ENCODE results near the gene P2RX5. TPM values are rescaled to one million over a fixed set of nuclear protein-coding genes. Genes with fewer than 3 reads are reported as not detected.
"Not testable (repeated sequence)": the region's sequence is repeated elsewhere in the genome, so short reads cannot be mapped to it uniquely, and the experiment has no call there.

Gene P2RX5
- total RNA-seq, 1 experiment from 2014 or later = 11.6 TPM

DNA sequence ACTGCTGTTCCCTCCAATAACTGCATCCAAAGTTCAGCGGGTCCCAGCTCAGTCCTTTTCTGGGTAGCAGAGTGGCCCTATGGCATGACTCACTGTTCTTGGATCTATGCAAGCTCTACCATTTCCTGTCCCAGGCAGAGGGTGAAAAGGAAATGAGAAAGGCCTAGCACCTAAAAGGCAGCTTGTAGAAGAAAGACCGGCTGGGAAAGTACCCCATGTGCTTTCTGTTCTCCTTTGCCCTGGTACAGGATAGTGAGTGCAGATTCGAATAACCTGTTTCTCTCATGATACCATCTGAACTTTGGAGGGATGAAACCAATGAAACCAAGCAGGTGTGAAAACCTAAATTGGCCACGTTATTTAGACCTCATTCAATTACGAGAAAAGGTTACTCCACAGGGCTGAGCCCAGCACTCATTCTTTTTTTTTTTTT, 15.0 kb upstream of the P2RX5 start:
- intact Hi-C loops (cut with micrococcal nuclease; ENCODE audit: unreplicated experiment) = no loop called here
- Mint-ChIP-seq H3K36me3 (ENCODE audit: insufficient read depth, unreplicated experiment) (peaks cover 4% of the 10 kb centered on the region), H3K4me1 (ENCODE audit: low read depth, unreplicated experiment) (no peaks in the 10 kb centered on the region), H3K9me3 (ENCODE audit: low read depth, unreplicated experiment) (no peaks in the 10 kb centered on the region), H3K4me3 (ENCODE audit: low read depth, unreplicated experiment) (no peak overlapping the region), H3K27ac (ENCODE audit: unreplicated experiment) (no peak overlapping the region), H3K27me3 (ENCODE audit: unreplicated experiment) (no peaks in the 10 kb centered on the region)
- no peak for DNase-seq
- no TSS peak for BruUV-seq (replicated peaks)
- no peak for TF ChIP-seq CTCF (IDR thresholded peaks at IDR 0.05; ENCODE audit: unreplicated experiment)
- CTCF ChIA-PET = interaction anchor here (0.7 kb wide), 1 partner anchor 8 kb away, joined by 3 read pairs; no protein-coding TSS in a partner anchor

DNA sequence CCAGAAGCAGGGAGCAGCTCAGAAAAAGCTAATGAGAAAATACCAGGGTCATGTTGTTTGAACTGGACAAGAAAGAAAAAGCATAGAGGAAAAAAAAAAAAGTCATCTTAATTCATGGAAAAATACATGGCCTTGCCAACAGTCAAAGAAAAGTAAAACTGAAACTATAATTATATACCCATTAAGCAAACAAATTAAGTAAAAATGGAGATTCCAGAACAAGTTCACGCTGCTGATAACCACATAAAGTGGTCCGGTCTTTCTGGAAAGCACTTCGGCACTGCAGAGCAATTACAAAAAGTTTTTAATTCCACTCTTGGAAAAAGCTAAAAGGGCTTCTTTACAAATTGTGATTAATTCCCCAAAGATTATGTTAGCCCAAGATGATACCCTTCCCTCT, 12.4 kb upstream of the P2RX5 start:
- TF ChIP-seq CTCF (IDR thresholded peaks at IDR 0.05; ENCODE audit: unreplicated experiment) = no peak
- Mint-ChIP-seq H3K4me1 (ENCODE audit: low read depth, unreplicated experiment) (no peaks in the 10 kb centered on the region), H3K27me3 (ENCODE audit: unreplicated experiment) (no peaks in the 10 kb centered on the region), H3K4me3 (ENCODE audit: low read depth, unreplicated experiment) (no peak overlapping the region), H3K36me3 (ENCODE audit: insufficient read depth, unreplicated experiment) (peaks cover 4% of the 10 kb centered on the region), H3K27ac (ENCODE audit: unreplicated experiment) (no peak overlapping the region), H3K9me3 (ENCODE audit: low read depth, unreplicated experiment) (no peaks in the 10 kb centered on the region)
- intact Hi-C loops (cut with micrococcal nuclease; ENCODE audit: unreplicated experiment) = no loop called here
- DNase-seq = no peak
- BruUV-seq (replicated peaks) = no TSS peak
- CTCF ChIA-PET = interaction anchor here (0.6 kb wide), 1 partner anchor 416 kb away, joined by 5 read pairs; no protein-coding TSS in a partner anchor

DNA sequence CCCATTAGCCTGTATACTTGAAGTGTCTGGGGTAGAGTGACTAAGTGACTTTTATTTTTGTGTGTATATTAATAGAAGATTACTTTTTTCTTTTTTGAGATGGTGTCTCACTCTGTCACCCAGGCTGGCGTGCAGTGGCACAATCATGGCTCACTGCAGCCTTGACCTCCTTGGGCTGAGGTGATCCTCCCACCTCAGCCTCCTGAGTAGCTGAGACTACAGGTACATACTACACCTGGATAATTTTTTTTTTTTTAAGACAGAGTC, 9.7 kb upstream of the P2RX5 start:
- CTCF ChIA-PET; H3K27me3 Mint-ChIP-seq (ENCODE audit: unreplicated experiment); H3K4me3 Mint-ChIP-seq (ENCODE audit: low read depth, unreplicated experiment); intact Hi-C loops (cut with micrococcal nuclease; ENCODE audit: unreplicated experiment); H3K9me3 Mint-ChIP-seq (ENCODE audit: low read depth, unreplicated experiment); DNase-seq; BruUV-seq (replicated peaks); H3K27ac Mint-ChIP-seq (ENCODE audit: unreplicated experiment); H3K36me3 Mint-ChIP-seq (ENCODE audit: insufficient read depth, unreplicated experiment); H3K4me1 Mint-ChIP-seq (ENCODE audit: low read depth, unreplicated experiment): not testable (repeated sequence)

GRCh38 chr17:3704931-3705717, 9.2 kb upstream of the P2RX5 start:
- CTCF ChIA-PET = no interaction called here
- intact Hi-C loops (cut with micrococcal nuclease; ENCODE audit: unreplicated experiment) = no loop called here
- H3K4me3 Mint-ChIP-seq (ENCODE audit: low read depth, unreplicated experiment) = no peak overlapping the region
- no peak overlapping the region for H3K27ac Mint-ChIP-seq (ENCODE audit: unreplicated experiment)
- TF ChIP-seq CTCF (IDR thresholded peaks at IDR 0.05; ENCODE audit: unreplicated experiment) = no peak
- no TSS peak for BruUV-seq (replicated peaks)
- no peaks in the 10 kb centered on the region for H3K9me3 Mint-ChIP-seq (ENCODE audit: low read depth, unreplicated experiment)
- H3K36me3 Mint-ChIP-seq (ENCODE audit: insufficient read depth, unreplicated experiment) = no peaks in the 10 kb centered on the region
- DNase-seq = no peak
- H3K27me3 Mint-ChIP-seq (ENCODE audit: unreplicated experiment) = no peaks in the 10 kb centered on the region
- H3K4me1 Mint-ChIP-seq (ENCODE audit: low read depth, unreplicated experiment) = no peaks in the 10 kb centered on the region

DNA sequence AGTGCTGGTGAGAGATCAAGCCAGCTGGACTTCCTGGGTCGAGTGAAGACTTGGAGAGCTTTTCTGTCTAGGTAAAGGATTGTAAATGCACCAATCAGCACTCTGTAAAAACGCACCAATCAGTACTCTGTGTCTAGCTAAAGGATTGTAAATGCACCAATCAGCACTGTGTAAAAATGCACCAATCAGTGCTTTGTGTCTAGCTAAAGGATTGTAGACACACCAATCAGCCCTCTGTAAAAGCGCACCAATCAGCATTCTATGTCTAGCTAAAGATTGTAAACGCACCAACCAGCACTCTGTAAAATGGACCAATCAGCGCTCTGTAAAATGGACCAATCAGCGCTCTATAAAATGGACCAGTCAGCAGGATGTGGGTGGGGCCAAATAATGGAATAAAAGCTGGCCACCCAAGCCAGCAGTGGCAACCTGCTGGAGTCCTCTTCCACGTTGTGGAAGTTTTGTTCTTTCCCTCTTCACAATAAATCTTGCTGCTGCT, 6.1 kb upstream of the P2RX5 start:
- H3K4me1 Mint-ChIP-seq (ENCODE audit: low read depth, unreplicated experiment); intact Hi-C loops (cut with micrococcal nuclease; ENCODE audit: unreplicated experiment); H3K27ac Mint-ChIP-seq (ENCODE audit: unreplicated experiment); H3K4me3 Mint-ChIP-seq (ENCODE audit: low read depth, unreplicated experiment); BruUV-seq (replicated peaks); DNase-seq; H3K36me3 Mint-ChIP-seq (ENCODE audit: insufficient read depth, unreplicated experiment); H3K9me3 Mint-ChIP-seq (ENCODE audit: low read depth, unreplicated experiment); H3K27me3 Mint-ChIP-seq (ENCODE audit: unreplicated experiment): not testable (repeated sequence)
- CTCF ChIA-PET = interaction anchor here (0.5 kb wide), 1 partner anchor 9 kb away, joined by 3 read pairs; no protein-coding TSS in a partner anchor
